HG02759 (cell line): Measurements from ENCODE around the gene KIF6.
"Not testable (repeated sequence)": the region's sequence is repeated elsewhere in the genome, so short reads cannot be mapped to it uniquely, and the experiment has no call there.

ENCODE experiments used
- ATAC-seq: cut with Tn5 transposase; IDR thresholded peaks from one replicate; pipeline ENCODE4 v1.9.1; 2021; ENCODE audit warnings: mild to moderate bottlenecking, moderate library complexity; ENCODE audit not compliant: unreplicated experiment

Gene KIF6

GRCh38 chr6:39724787-39725631 is at the start of gene KIF6:
Gene KIF6 (minus strand): TSS chr6:39725408. CDS start chr6:39725310, 98 bp downstream.
- peak; percentile 99 for ATAC-seq

- ATAC-seq: no peak
These were observed 48.6 kb upstream of the KIF6 start for GRCh38 chr6:39773782-39774181.

- no peak for ATAC-seq
These were observed 47.5 kb upstream of the KIF6 start for GRCh38 chr6:39772559-39773273.

GRCh38 chr6:39770446-39770845 is 45.2 kb upstream of the KIF6 start:
- ATAC-seq: no peak

DNA sequence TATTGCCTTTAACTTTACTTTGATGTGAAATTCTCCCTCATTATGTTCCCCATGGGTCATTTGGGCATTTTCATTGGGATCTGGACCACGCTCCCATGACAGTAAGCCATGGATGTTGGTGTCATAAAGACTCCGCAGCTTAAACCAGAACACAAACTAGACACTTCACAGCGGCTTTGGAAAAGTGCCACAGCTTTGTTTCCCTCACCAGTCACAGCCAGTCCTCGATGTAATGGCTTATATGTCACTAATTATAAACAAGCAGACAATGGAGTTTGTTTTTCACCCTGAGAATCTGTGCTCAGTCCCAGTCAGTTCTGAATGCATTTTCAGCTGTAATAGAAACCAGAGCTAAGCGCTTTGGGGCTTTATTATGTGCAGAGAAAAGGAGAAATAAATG is 43.8 kb upstream of the KIF6 start:
- no peak for ATAC-seq

DNA sequence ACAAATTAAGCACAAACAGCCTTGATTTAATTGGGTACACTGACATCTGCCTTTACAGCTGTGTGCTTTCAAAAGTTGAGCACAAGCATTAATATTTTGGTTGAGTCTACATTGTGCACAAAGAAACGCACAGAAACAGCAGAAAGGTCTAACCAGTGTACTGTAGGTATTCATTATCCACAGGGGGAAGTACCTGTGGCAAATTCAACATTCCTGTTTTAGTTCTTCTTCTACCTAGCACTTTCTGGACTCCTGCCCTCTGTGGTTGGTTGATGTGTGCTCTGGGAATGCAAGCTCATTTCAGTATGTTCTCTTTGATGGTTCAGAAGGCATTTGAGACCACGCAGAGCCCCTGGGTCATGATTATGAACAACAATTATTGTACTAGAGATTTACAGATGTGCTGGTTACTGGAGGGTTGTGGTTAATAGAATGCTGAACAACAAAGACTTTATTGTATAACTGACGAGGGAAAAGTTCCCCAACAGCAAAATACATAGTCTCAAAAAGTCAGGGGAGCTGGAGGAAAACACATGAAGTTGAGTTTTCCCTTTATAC is 40.4 kb upstream of the KIF6 start:
- no peak for ATAC-seq

DNA sequence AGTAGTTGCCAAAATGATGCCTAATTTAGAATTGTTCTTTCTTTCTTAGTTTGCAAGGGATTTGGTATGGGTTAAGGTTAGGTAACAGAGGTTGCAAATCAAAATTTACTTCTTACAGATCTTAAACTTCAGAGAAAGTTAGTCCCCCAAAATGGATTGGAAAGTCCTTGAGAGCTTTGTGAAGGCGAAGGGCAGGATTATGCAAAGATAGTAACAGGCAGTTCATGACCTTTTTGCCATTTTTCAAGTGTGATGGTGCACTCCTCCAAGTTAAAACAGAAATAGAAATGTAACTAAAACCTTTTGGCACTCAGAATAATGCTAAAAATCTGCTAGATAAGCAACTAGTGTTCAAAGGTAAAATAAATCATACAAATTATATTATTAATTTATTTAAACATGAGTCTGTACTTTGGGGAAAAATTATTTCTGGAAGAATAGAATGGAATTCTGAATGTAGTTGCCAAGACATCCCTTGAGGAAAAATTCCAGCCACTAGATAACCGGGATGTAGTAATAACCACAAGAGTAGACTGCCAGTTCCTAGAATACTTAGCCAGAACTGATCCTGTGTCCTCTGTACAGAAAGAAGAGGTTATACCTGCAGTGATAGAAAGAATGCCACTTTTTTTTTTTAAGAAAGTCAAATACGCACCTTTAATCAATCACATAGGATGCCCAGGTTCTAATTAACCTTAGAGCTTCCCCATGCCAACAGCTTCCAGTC is 35.2 kb upstream of the KIF6 start:
- no peak for ATAC-seq

- ATAC-seq: no peak
These were observed 33.8 kb upstream of the KIF6 start for GRCh38 chr6:39758905-39759605.

GRCh38 chr6:39756582-39756981 is 31.4 kb upstream of the KIF6 start:
- no peak for ATAC-seq

DNA sequence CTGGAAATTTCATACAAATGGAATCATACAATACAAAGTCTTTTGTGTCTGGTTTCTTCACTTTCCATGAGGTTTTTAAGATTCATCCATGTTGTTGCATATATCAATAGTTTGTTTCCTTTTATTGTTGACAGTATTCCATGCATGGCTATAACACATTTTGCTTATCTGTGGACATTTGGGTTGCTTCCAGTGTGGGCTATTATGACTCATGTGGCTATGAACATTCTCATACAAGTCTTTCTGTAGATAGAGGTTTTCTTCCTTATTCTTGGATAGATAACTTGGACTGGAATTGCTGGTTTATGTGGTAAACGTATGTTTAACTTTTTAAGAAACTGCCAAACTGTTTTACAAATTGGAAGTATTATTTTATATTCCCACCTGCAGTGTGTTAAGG is 30.0 kb upstream of the KIF6 start:
- no peak for ATAC-seq

DNA sequence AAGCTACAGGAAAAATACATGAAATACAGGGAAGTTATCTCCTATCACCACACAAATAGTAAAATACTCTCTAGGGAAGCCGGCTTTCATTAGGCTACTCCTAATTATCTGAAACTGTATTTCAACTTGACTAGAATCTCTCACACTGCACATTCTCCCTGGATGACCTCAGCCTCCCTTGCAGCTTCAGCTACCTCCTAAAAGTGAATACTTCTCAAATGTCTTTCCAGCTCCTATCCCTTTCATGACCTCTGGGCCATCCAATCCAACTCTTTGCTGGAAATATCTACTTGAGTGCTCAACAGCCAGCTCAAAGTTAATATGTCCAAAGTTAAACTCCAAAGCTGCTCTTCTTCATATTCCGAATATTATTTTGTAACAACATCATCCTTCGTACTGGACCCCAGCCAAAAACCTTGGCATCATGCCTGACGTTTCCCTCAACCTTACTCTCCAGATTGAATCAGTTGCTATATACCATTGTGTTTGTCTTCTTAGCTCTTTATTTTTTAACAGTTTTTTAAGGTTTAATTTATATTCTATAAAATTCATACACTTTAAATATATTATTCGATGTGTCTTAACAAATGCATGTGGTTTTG is 29.4 kb upstream of the KIF6 start:
- ATAC-seq: no peak

- no peak for ATAC-seq
These were observed 28.5 kb upstream of the KIF6 start for GRCh38 chr6:39753725-39754045.

- no peak for ATAC-seq
These were observed 27.9 kb upstream of the KIF6 start for GRCh38 chr6:39752835-39753724.

DNA sequence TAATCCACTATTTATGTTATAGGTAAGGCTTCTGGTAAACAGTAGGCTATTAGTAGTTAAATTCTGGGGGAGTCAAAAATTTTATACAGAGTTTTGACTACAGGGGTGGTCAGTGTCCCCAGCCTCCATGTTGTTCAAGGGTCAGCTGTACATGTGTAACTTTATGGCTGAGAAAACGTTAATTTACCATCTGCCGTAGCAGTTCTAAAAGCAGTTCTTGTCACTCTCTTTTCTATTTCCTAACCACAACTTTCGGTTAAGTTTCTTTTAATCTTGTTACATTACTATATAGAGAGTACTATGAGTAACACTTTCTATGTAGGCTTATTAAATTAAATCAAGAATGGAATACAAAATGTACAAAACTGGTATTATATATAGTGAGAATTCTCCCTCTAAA is 21.6 kb upstream of the KIF6 start:
- no peak for ATAC-seq

DNA sequence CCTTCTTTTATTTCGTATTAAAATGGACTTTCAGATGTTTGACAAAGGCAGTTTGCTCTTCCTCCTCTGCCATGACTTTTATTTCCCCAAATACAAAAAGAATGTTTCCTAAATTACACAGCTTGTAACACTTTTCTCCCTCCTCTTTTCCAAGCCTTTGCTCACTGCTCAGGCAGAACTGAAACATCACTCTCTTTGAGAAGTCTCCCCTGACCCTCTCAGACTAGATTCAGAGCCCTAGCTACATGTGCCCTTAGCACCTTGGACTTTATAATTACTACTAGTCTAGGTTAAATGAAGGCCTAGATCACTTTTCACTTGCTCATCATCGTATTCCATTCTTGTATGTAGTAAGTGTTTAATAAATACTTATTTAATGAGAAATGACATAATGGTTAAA is 8.5 kb upstream of the KIF6 start:
- ATAC-seq: no peak

GRCh38 chr6:39731565-39731964 is 6.4 kb upstream of the KIF6 start:
- ATAC-seq: no peak

- no peak for ATAC-seq
These were observed 4.7 kb upstream of the KIF6 start for GRCh38 chr6:39729945-39730344.

- ATAC-seq: no peak
These were observed 407 bp upstream of the KIF6 start for GRCh38 chr6:39725632-39725997.

- ATAC-seq: not testable (repeated sequence)
These were observed 1.9 kb downstream of the KIF6 start for GRCh38 chr6:39723350-39723749.

DNA sequence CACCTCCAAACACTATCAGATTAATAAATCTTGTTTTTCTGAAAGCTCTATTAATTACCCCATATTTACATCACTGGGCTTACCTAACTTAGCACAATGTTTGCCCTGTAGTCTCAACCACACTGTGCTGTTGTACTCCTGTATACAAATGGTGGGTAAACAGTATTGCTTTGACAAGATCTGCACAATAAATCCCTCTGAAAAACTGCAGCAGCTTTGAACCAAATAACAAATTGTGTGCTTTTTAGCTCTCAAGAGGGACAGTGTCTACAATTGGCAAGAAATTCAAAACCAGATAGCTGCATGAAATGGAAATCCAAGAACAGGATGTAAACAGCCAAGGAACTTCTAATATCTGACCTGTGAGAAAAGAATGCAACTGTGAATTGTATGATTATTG is 10.4 kb downstream of the KIF6 start:
- ATAC-seq: no peak
